IPS-18a (cell line): Measurements from ENCODE around the gene OR14C36.
"Not testable (repeated sequence)": the region's sequence is repeated elsewhere in the genome, so short reads cannot be mapped to it uniquely, and the experiment has no call there.

Experiments used
- H3K27ac ChIP-seq: one replicate; pipeline ENCODE4 v1.5.1; 2013; ENCODE audit warnings: low read length
- H3K27me3 ChIP-seq: one replicate; pipeline ENCODE4 v1.6.1; 2013; ENCODE audit warnings: mild to moderate bottlenecking, low read length; ENCODE audit not compliant: control insufficient read depth, insufficient read depth
- H3K36me3 ChIP-seq: one replicate; pipeline ENCODE4 v1.6.1; 2013; ENCODE audit warnings: low read depth, low read length; ENCODE audit not compliant: control insufficient read depth
- H3K4me1 ChIP-seq: one replicate; pipeline ENCODE4 v1.6.1; 2013; ENCODE audit warnings: low read depth, low read length; ENCODE audit not compliant: control insufficient read depth
- H3K4me3 ChIP-seq: one replicate; pipeline ENCODE4 v1.5.1; 2013; ENCODE audit warnings: low read length
- H3K9ac ChIP-seq: one replicate; pipeline ENCODE4 v1.6.1; 2013; ENCODE audit warnings: mild to moderate bottlenecking, low read length, moderate library complexity
- H3K9me3 ChIP-seq: one replicate; pipeline ENCODE4 v1.6.1; 2013; ENCODE audit warnings: low read depth, low read length; ENCODE audit not compliant: control insufficient read depth

Gene OR14C36

DNA sequence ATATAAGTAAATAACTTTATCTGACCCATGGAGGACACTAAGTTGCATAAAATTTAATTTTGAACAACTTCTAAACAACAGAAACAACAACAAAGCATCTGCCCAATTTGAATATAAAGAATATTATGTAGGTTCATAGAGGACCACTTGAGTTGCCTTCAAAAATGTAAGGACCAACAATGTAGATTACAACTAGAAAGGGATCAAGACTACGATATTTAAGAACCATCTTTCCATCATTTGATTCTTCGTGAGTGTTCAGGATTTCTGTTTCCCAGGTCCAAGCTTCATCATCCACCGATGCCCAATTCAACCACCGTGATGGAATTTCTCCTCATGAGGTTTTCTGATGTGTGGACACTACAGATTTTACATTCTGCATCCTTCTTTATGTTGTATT is at the start of gene OR14C36:
OR14C36 (plus strand) TSS at position 301 of the 400 bp plus-strand sequence; CDS start at position 301, 0 bp downstream.
- no peaks in the 10 kb centered on the region for H3K4me1 ChIP-seq
- H3K27ac ChIP-seq, result no peak within 1 kb of the TSS
- H3K4me3 ChIP-seq, result no peak within 1 kb of the TSS
- no peaks in the 10 kb centered on the region for H3K27me3 ChIP-seq
- H3K9me3 ChIP-seq, result peaks cover 62% of the 10 kb centered on the region
- H3K9ac ChIP-seq, result no peak within 1 kb of the TSS
- no peaks in the 10 kb centered on the region for H3K36me3 ChIP-seq

- Histone ChIP-seq H3K27ac (no peak within 1 kb of the TSS), H3K4me3 (no peak within 1 kb of the TSS), H3K9me3 (peaks cover 28% of the 10 kb centered on the region), H3K27me3 (no peaks in the 10 kb centered on the region), H3K4me1 (no peaks in the 10 kb centered on the region), H3K36me3 (no peaks in the 10 kb centered on the region), H3K9ac (no peak within 1 kb of the TSS)
Observed at GRCh38 chr1:248303324-248303723, 45.3 kb upstream of the OR14C36 start, which contains the start of gene OR2T12. Gene OR2T12, minus strand, starts transcription at chr1:248303424. Its CDS starts 7,846 bp downstream, at chr1:248295578.

- not testable (repeated sequence) for H3K27me3 ChIP-seq, H3K36me3 ChIP-seq, H3K27ac ChIP-seq, H3K4me1 ChIP-seq, H3K9ac ChIP-seq, H3K4me3 ChIP-seq
- H3K9me3 ChIP-seq, result peaks cover 42% of the 10 kb centered on the region
Observed at GRCh38 chr1:248305672-248306071, 42.9 kb upstream of the OR14C36 start.

- H3K27me3 ChIP-seq, result no peaks in the 10 kb centered on the region
- peaks cover 46% of the 10 kb centered on the region for H3K9me3 ChIP-seq
- H3K9ac ChIP-seq, result no peak overlapping the region
- H3K36me3 ChIP-seq, result no peaks in the 10 kb centered on the region
- no peaks in the 10 kb centered on the region for H3K4me1 ChIP-seq
- H3K27ac ChIP-seq, result no peak overlapping the region
- H3K4me3 ChIP-seq, result no peak overlapping the region
Observed at GRCh38 chr1:248306103-248306502, 42.5 kb upstream of the OR14C36 start.

GRCh38 chr1:248306740-248307139 is 41.8 kb upstream of the OR14C36 start:
- not testable (repeated sequence) for H3K4me3 ChIP-seq, H3K27me3 ChIP-seq, H3K9ac ChIP-seq, H3K4me1 ChIP-seq, H3K27ac ChIP-seq, H3K36me3 ChIP-seq
- H3K9me3 ChIP-seq, result peaks cover 47% of the 10 kb centered on the region

DNA sequence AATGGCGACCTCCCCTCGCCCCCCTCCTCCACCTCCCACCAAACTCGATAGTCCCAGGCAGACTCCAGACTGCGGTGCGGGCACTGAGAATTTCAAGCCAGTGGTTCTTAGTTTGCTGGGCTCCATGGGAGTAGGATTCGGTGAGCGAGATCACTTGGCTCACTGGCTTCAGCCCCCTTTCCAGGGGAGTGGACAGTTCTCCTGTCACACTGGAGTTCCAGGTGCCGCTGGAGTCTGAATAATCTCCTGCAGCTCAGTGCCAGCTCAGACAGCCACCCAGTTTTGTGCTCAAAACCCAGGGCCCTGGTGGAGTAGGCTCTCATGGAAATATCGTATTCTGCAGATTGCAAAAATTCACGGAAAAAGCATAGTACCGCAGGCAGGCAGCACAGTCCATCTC is 31.8 kb upstream of the OR14C36 start:
- no peaks in the 10 kb centered on the region for H3K27me3 ChIP-seq
- H3K36me3 ChIP-seq, result no peaks in the 10 kb centered on the region
- H3K9ac ChIP-seq, result no peak overlapping the region
- H3K27ac ChIP-seq, result no peak overlapping the region
- peaks cover 71% of the 10 kb centered on the region for H3K9me3 ChIP-seq
- no peak overlapping the region for H3K4me3 ChIP-seq
- H3K4me1 ChIP-seq, result no peaks in the 10 kb centered on the region

DNA sequence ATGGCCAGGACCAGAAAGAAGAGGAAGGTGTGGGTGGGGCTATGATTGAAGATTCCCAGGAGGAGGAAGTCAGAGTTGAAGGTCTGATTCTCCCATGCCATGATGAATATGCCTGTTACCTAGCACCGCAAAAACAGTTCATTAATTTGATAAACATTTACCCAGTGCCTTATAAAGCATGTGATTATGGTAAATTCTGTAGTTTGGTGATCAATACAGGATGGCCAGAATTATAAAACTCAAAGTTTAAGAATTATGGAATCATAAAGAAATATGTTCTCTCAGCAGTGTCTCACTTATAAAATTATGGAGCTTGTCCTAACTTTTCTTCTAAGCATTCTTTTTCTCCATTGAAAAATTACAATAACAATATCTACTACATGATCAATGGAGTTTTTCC is 24.1 kb upstream of the OR14C36 start, which contains the start of gene OR2M7:
OR2M7 (minus strand) TSS at position 101 of the 400 bp plus-strand sequence; CDS start at position 101, 0 bp downstream.
- H3K4me1 ChIP-seq, result no peaks in the 10 kb centered on the region
- no peaks in the 10 kb centered on the region for H3K27me3 ChIP-seq
- H3K4me3 ChIP-seq, result no peak within 1 kb of the TSS
- H3K9ac ChIP-seq, result no peak within 1 kb of the TSS
- no peaks in the 10 kb centered on the region for H3K36me3 ChIP-seq
- peaks cover 57% of the 10 kb centered on the region for H3K9me3 ChIP-seq
- H3K27ac ChIP-seq, result no peak within 1 kb of the TSS

DNA sequence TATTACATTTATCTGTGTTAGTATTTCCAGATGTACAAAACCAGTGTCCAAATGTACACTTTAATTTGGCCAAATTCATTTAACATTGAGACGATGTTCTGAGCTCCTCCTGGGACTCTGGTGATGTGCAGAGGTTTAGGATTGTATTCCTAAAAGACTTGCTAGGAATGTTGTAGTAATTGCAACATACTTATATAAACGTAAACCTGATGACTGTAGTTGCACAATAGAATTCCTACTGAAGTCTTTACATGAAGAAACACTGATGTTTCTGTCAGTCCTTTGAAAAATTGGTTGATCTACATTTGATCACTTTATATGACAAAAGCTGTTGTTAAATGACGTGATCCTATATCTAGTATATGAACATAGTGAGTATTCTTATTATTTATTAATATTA is 5.1 kb upstream of the OR14C36 start:
- H3K36me3 ChIP-seq, result no peaks in the 10 kb centered on the region
- no peak overlapping the region for H3K27ac ChIP-seq
- H3K9me3 ChIP-seq, result peaks cover 51% of the 10 kb centered on the region
- no peak overlapping the region for H3K4me3 ChIP-seq
- H3K27me3 ChIP-seq, result no peaks in the 10 kb centered on the region
- no peak overlapping the region for H3K9ac ChIP-seq
- H3K4me1 ChIP-seq, result no peaks in the 10 kb centered on the region

- H3K4me3 ChIP-seq, result no peak overlapping the region
- H3K27ac ChIP-seq, result no peak overlapping the region
Observed at GRCh38 chr1:248359415-248359814, 10.8 kb downstream of the OR14C36 start.

DNA sequence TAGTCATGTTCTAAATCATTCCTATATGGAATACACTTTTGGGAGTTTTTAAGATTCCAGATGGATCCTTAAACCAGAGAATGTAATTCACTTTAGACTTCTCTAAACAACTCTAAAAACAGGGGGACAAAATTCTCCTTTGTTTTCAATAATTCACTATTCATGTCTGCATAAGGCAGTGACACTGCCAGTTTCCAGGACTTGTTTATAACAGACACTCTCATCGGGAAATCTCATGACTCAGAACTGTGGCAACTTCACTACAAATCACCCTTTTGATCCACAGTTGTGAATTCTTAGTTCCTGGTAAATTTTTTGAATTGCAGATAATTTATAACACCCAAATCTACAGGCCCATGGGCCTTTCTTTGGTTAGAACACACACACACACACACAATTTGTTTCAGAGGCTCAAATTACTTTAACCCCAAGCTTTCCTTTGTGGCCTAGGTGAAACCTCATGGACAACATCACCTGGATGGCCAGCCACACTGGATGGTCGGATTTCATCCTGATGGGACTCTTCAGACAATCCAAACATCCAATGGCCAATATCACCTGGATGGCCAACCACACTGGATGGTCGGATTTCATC is 12.6 kb downstream of the OR14C36 start, which contains the start of gene OR2T4:
OR2T4 (plus strand) TSS at position 545 of the 595 bp plus-strand sequence; CDS start at position 545, 0 bp downstream.
- Histone ChIP-seq H3K4me1 (no peaks in the 10 kb centered on the region), H3K36me3 (no peaks in the 10 kb centered on the region), H3K9ac (no peak within 1 kb of the TSS), H3K27me3 (no peaks in the 10 kb centered on the region), H3K4me3 (no peak within 1 kb of the TSS), H3K27ac (no peak within 1 kb of the TSS), H3K9me3 (peaks cover 87% of the 10 kb centered on the region)

More at GRCh38 chr1:248359415-248359814, 10.8 kb downstream of the OR14C36 start:
- H3K9ac ChIP-seq, result no peak overlapping the region
- H3K9me3 ChIP-seq, result peaks cover 81% of the 10 kb centered on the region
- H3K36me3 ChIP-seq, result no peaks in the 10 kb centered on the region
- H3K4me1 ChIP-seq, result no peaks in the 10 kb centered on the region
- H3K27me3 ChIP-seq, result no peaks in the 10 kb centered on the region

DNA sequence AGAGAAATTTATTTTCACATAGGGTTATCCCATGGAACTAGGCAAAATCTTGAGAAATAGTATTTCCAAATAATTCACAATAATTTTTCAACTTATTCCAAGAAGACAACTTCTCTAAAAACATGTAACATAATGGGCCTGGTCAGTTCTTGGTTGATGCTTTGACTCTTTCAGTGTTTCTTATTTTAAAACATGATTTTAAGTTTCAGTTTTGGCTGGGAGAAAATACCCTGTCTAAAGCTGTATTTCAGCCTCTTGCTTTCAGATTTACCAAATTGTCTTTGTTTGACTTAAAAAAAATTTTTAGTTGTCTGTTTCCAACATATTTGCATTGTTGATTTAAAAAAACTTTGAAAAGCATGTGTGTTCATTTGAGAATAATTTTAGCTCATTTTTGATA is 18.0 kb downstream of the OR14C36 start:
- Histone ChIP-seq H3K4me1 (no peaks in the 10 kb centered on the region), H3K36me3 (no peaks in the 10 kb centered on the region), H3K9me3 (peaks cover 83% of the 10 kb centered on the region), H3K27me3 (no peaks in the 10 kb centered on the region), H3K9ac (no peak overlapping the region), H3K27ac (no peak overlapping the region), H3K4me3 (no peak overlapping the region)

- H3K27me3 ChIP-seq, result no peaks in the 10 kb centered on the region
- no peak overlapping the region for H3K4me3 ChIP-seq
- H3K9me3 ChIP-seq, result peaks cover 85% of the 10 kb centered on the region
- H3K9ac ChIP-seq, result no peak overlapping the region
- H3K27ac ChIP-seq, result no peak overlapping the region
- H3K36me3 ChIP-seq, result no peaks in the 10 kb centered on the region
- no peaks in the 10 kb centered on the region for H3K4me1 ChIP-seq
Observed at GRCh38 chr1:248372394-248372793, 23.8 kb downstream of the OR14C36 start.
